Uterus (tissue), 2 donors: Measurements from ENCODE around the gene CELA2A.
"Not testable (repeated sequence)": the region's sequence is repeated elsewhere in the genome, so short reads cannot be mapped to it uniquely, and the experiment has no call there.

Experiments used
- CTCF ChIP-seq, 4 experiments: fragments of 200-600 bp in 2 of 4; fragments of 450-650 bp in 2 of 4; sonication (generic) in 2 of 4; IDR thresholded peaks; one replicate each; pipeline ENCODE4 v1.5.1; 2016 to 2019; ENCODE audit warnings: antibody characterized with exemption in 4 of 4, mild to moderate bottlenecking in 2 of 4, moderate library complexity in 1 of 4
- POLR2A ChIP-seq, 2 donors: fragments of 450-650 bp; IDR thresholded peaks; one replicate each; pipeline ENCODE4 v1.6.1; 2016; ENCODE audit warnings: antibody characterized with exemption in 2 of 2, mild to moderate bottlenecking in 1 of 2, moderate library complexity in 1 of 2

GRCh38 chr1:15463926-15464322 is 7.4 kb downstream of the CELA2A start:
- not testable (repeated sequence) for TF ChIP-seq POLR2A, CTCF (IDR thresholded peaks at IDR 0.05)
